IMR-90 (cell line): ENCODE results near the gene PRRC2B. TPM values are rescaled to one million over a fixed set of nuclear protein-coding genes. Genes with fewer than 3 reads are reported as not detected.

Experiments used
- ATAC-seq: fragments of 200-7000 bp; cut with Tn5 transposase; 2 replicates; pipeline ENCODE4 v1.9.1; 2020; ENCODE audit warnings: low read depth, mild to moderate bottlenecking, moderate library complexity
- BruUV-seq: library from RNA; stranded (reverse); fragments of 400-500 nt; replicated peaks from 2 replicates; lab custom pipeline; 2021; lab: Mats Ljungman, UMichigan
- CTCF ChIA-PET: fragments of 300-600 bp; formaldehyde crosslinking; extraction: SDS; loops from one replicate; lab custom pipeline; 2021; ENCODE audit warnings: antibody characterized with exemption; lab: Yijun Ruan, JAX
- POLR2A ChIA-PET: fragments of 300-600 bp; sonication (Branson Sonifier 250); formaldehyde crosslinking; loops from one replicate; lab custom pipeline; 2022; ENCODE audit warnings: antibody characterized with exemption; ENCODE audit not compliant: unreplicated experiment; lab: Charles Lee
- DNase-seq: peaks from one replicate; pipeline ENCODE4 v3.0.0; 2013
- H2AFZ ChIP-seq: replicated peaks from 2 replicates; pipeline ENCODE3; 2013; ENCODE audit warnings: low read length, mild to moderate bottlenecking; ENCODE audit not compliant: poor library complexity
- H2AK5ac ChIP-seq: 2 replicates; pipeline ENCODE4 v1.6.1; 2013; ENCODE audit warnings: low read depth, low read length, inconsistent platforms
- H2AK9ac ChIP-seq: replicated peaks from 2 replicates; pipeline ENCODE3; 2013; ENCODE audit warnings: mild to moderate bottlenecking, low read depth, low read length, moderate library complexity; ENCODE audit not compliant: poor library complexity
- H2BK120ac ChIP-seq: 2 replicates; pipeline ENCODE4 v1.6.1; 2013; ENCODE audit warnings: low read depth, low read length, inconsistent platforms
- H2BK15ac ChIP-seq: 3 replicates; pipeline ENCODE4 v1.6.1; 2013; ENCODE audit warnings: low read depth, low read length, inconsistent platforms
- H2BK20ac ChIP-seq: 2 replicates; pipeline ENCODE4 v1.6.1; 2013; ENCODE audit warnings: low read depth, mild to moderate bottlenecking, inconsistent platforms, low read length, moderate library complexity
- H2BK5ac ChIP-seq: 2 replicates; pipeline ENCODE4 v1.6.1; 2013; ENCODE audit warnings: mild to moderate bottlenecking, low read depth, low read length, inconsistent platforms; ENCODE audit not compliant: poor library complexity, severe bottlenecking
- H3K14ac ChIP-seq: replicated peaks from 2 replicates; pipeline ENCODE4 v1.6.1; 2013; ENCODE audit warnings: low read depth, low read length, inconsistent platforms
- H3K18ac ChIP-seq: 2 replicates; pipeline ENCODE4 v1.6.1; 2013; ENCODE audit warnings: low read depth, low read length, control low read depth
- H3K23ac ChIP-seq: 2 replicates; pipeline ENCODE4 v1.6.1; 2013; ENCODE audit warnings: low read depth, low read length, inconsistent platforms
- H3K27ac ChIP-seq: 2 replicates; pipeline ENCODE4 v1.5.1; 2013; ENCODE audit warnings: mild to moderate bottlenecking, control low read depth, low read length; ENCODE audit not compliant: insufficient read depth
- H3K27me3 ChIP-seq: 2 replicates; pipeline ENCODE4 v1.6.1; 2013; ENCODE audit warnings: low read length; ENCODE audit not compliant: control insufficient read depth, insufficient read depth
- H3K36me3 ChIP-seq: 2 replicates; pipeline ENCODE4 v1.6.1; 2013; ENCODE audit warnings: low read length, mixed read lengths; ENCODE audit not compliant: control insufficient read depth, insufficient read depth
- H3K4ac ChIP-seq: 2 replicates; pipeline ENCODE4 v1.6.1; 2013; ENCODE audit warnings: low read depth, low read length, inconsistent platforms
- H3K4me1 ChIP-seq: 2 replicates; pipeline ENCODE4 v1.6.1; 2013; ENCODE audit warnings: low read length, mixed read lengths; ENCODE audit not compliant: control insufficient read depth, insufficient read depth
- H3K4me2 ChIP-seq: 2 replicates; pipeline ENCODE4 v1.6.1; 2013; ENCODE audit warnings: low read depth, mild to moderate bottlenecking, control low read depth, low read length, moderate library complexity
- H3K4me3 ChIP-seq: 2 replicates; pipeline ENCODE4 v1.5.1; 2013; ENCODE audit warnings: low read depth, mild to moderate bottlenecking, control low read depth, low read length, moderate library complexity; ENCODE audit not compliant: insufficient read depth
- H3K56ac ChIP-seq: 2 replicates; pipeline ENCODE4 v1.6.1; 2013; ENCODE audit warnings: low read length, inconsistent platforms; ENCODE audit not compliant: insufficient read depth; ENCODE audit errors: extremely low read depth
- H3K79me1 ChIP-seq, 2 experiments: 2 replicates each; pipeline ENCODE4 v1.6.1; 2013; ENCODE audit warnings: low read length in 2 of 2, inconsistent platforms in 1 of 2, low read depth in 1 of 2
- H3K9ac ChIP-seq: 2 replicates; pipeline ENCODE4 v1.6.1; 2013; ENCODE audit warnings: low read depth, low read length, control low read depth
- H3K9me1 ChIP-seq: 2 replicates; pipeline ENCODE4 v1.6.1; 2013; ENCODE audit warnings: low read length, inconsistent platforms; ENCODE audit not compliant: insufficient read depth
- H3K9me3 ChIP-seq: 2 replicates; pipeline ENCODE4 v1.6.1; 2013; ENCODE audit warnings: low read length; ENCODE audit not compliant: control insufficient read depth, insufficient read depth
- H4K20me1 ChIP-seq: 2 replicates; pipeline ENCODE4 v1.6.1; 2013; ENCODE audit warnings: low read length, inconsistent platforms; ENCODE audit not compliant: insufficient read depth
- H4K5ac ChIP-seq: 2 replicates; pipeline ENCODE4 v1.6.1; 2013; ENCODE audit warnings: mild to moderate bottlenecking, low read depth, low read length, control low read depth
- H4K8ac ChIP-seq, 2 experiments: 2 replicates each; pipeline ENCODE4 v1.6.1; 2013; ENCODE audit warnings: low read depth in 2 of 2, low read length in 2 of 2, control low read depth in 1 of 2, inconsistent platforms in 1 of 2
- H4K91ac ChIP-seq: 2 replicates; pipeline ENCODE4 v1.6.1; 2013; ENCODE audit warnings: low read depth, low read length, inconsistent platforms; ENCODE audit not compliant: insufficient read depth
- CEBPB ChIP-seq: IDR thresholded peaks from 2 replicates; pipeline ENCODE4 v1.6.1; 2012; ENCODE audit warnings: low read depth, low read length, improper control_type of control experiment
- FOS ChIP-seq: fragments of 150-350 bp; IDR thresholded peaks from 2 replicates; pipeline ENCODE4 v1.6.1; 2016; ENCODE audit warnings: low read depth, low read length
- POLR2A ChIP-seq: IDR thresholded peaks from 2 replicates; pipeline ENCODE4 v1.6.1; 2012; ENCODE audit warnings: mild to moderate bottlenecking, low read depth, low read length
- WGBS, 2 experiments: methylation state at CpG; one replicate each; pipeline versions ENCODE4 v1.1.5 to v1.1.7; 2013; ENCODE audit warnings: missing lambda C conversion rate in 2 of 2; ENCODE audit not compliant: insufficient read length in 1 of 2; ENCODE audit errors: extremely low coverage in 2 of 2; 5-methylcytosine and 5-hydroxymethylcytosine counted together
- dilution Hi-C: fragments of 300-500 bp; cut with HindIII; formaldehyde crosslinking; loops from one replicate; pipeline ENCODE4 v1.14.3; 2018; ENCODE audit warnings: low sequenced_read_pairs; ENCODE audit not compliant: unreplicated experiment
- in situ Hi-C: fragments of 300-500 bp; cut with MboI; formaldehyde crosslinking; loops from 3 replicates; pipeline ENCODE4 v1.14.3; 2019; ENCODE audit warnings: low sequenced_read_pairs, inconsistent platforms, mixed read lengths
- intact Hi-C: fragments of 100-400 bp; cut with micrococcal nuclease; formaldehyde crosslinking; loops from 2 replicates; pipeline ENCODE4 v1.10.0; 2022
- polyA plus RNA-seq, 3 experiments: library from polyadenylated mRNA; depleted of rRNA; stranded (reverse); fragments of >200 nt; gene quantifications; 2 replicates each; pipeline ENCODE4 v1.2.3, GENCODE V29; 2012; ENCODE audit warnings: low replicate concordance in 1 of 3
- total RNA-seq: library from RNA; depleted of rRNA; stranded (reverse); fragments of >200 nt; gene quantifications from 2 replicates; pipeline ENCODE4 v1.2.3, GENCODE V29; 2012

The PRRC2B gene
- total and polyA plus RNA-seq, 2 of the 4 experiments (the other 2 are of a cell fraction), result 19.4 to 39.1 TPM

- Histone ChIP-seq H3K4me1 (peaks cover 39% of the 10 kb centered on the region), H3K27ac (no peak overlapping the region; the same call in 1 of the 2 replicates), H3K4ac (0 out of 2 replicates have a peak overlapping the region, but pooled peaks have one; percentile 17), H4K20me1 (peaks cover 100% of the 10 kb centered on the region), H2AK5ac (no peak overlapping the region), H3K18ac (no peak overlapping the region), H3K23ac (0 out of 2 replicates have a peak overlapping the region, but pooled peaks have one; percentile 20), H2AK9ac (no peak overlapping the region), H4K91ac (no peak overlapping the region), H3K9me1 (peaks cover 58% of the 10 kb centered on the region), H2AFZ (no peak overlapping the region), H2BK15ac (no peak overlapping the region), H3K9me3 (no peaks in the 10 kb centered on the region), H3K9ac (no peak overlapping the region), H2BK120ac (no peak overlapping the region), H3K27me3 (no peaks in the 10 kb centered on the region), H4K5ac (no peak overlapping the region), H3K4me2 (peak overlapping the region; percentile 54), H2BK20ac (no peak overlapping the region), H2BK5ac (peak overlapping the region; percentile 6), H3K36me3 (peaks cover 2% of the 10 kb centered on the region; the same call in 1 of the 2 replicates), H4K8ac (no peak overlapping the region), H3K56ac (no peak overlapping the region), H3K14ac (no peak overlapping the region), H3K4me3 (no peak overlapping the region), H3K79me1 (peaks cover 6 to 89% of the 10 kb centered on the region in 2 experiments; a peak in 3 of 4 replicates)
- 5% methylated on average over 9 of the region's 14 CpGs; no CpG with 5 or more reads in 1 of the 2 experiments for WGBS, 2 experiments
- peak; percentile 91 for DNase-seq
- intact Hi-C loops, result loop anchor here (2.0 kb wide), 1 partner anchor 26 kb away; no protein-coding TSS in a partner anchor
- CTCF ChIA-PET, result no interaction called here
- dilution Hi-C loops, result no loop called here
- POLR2A ChIA-PET, result no interaction called here
- in situ Hi-C loops, result no loop called here
- TF ChIP-seq POLR2A (no peak), CEBPB (peak; percentile 62; the same call in 1 of the 2 replicates), FOS (peak; percentile 63)
- ATAC-seq, result peak; percentile 77
- BruUV-seq, result no TSS peak
Observed at GRCh38 chr9:131423171-131423581, 29.3 kb downstream of the PRRC2B start.
